ENCODE data around the gene DACH1.

DNA sequence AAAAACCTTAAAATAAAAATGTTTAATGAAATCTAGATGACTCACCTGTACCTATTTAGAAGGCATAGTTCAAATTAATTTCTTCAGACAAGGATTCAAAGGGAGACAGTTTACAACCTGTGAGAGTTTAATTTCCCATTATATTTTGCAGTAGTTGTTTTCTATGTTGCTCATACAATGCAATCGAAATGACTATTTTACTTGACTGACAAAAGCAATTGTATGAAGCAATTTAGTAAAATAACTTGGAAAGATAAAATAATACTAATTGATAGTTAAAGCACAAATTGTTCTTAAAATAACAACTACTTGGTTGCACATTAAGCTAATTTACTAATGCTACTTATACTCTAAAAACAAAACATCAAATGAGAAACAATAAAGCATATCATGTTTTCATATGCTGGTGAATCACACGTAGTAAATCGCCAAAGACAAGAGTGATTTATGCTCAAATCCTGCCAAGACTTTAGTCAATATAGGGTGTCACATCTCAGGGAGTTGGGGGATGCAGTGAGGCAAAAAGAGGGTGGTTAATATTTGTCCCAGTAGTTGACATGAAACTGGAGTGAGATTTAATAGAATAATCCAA lies 6.4 kb downstream of the DACH1 start:
- no peak for TF ChIP-seq CTCF (IDR thresholded peaks at IDR 0.05)
- no peak for TF ChIP-seq POLR2A (IDR thresholded peaks at IDR 0.05)
